Stomach (tissue), 4 donors: ENCODE data around the gene SYNE2.
"Not testable (repeated sequence)": the region's sequence is repeated elsewhere in the genome, so short reads cannot be mapped to it uniquely, and the experiment has no call there.

Source experiments
- EP300 ChIP-seq: sonication (generic); formaldehyde crosslinking; IDR thresholded peaks from one replicate; pipeline ENCODE4 v1.6.1; 2017; ENCODE audit warnings: antibody characterized with exemption
- POLR2A ChIP-seq, 4 donors: fragments of 450-650 bp; IDR thresholded peaks; one replicate each; pipeline ENCODE4 v1.6.1; 2016; ENCODE audit warnings: antibody characterized with exemption in 4 of 4, control low read depth in 2 of 4, mild to moderate bottlenecking in 1 of 4, moderate library complexity in 1 of 4
- POLR2AphosphoS5 ChIP-seq, 3 donors: sonication (generic); formaldehyde crosslinking; IDR thresholded peaks; one replicate each; pipeline ENCODE4 v1.6.1; 2016; ENCODE audit warnings: antibody characterized with exemption in 3 of 3
- TF ChIP-seq, protein P1 (sequence below), 7 experiments: fragments of 450-650 bp in 4 of 7; fragments of 200-600 bp in 3 of 7; sonication (generic) in 3 of 7; IDR thresholded peaks; one replicate each; pipeline ENCODE4 v1.5.1; 2016 to 2019; ENCODE audit warnings: antibody characterized with exemption in 7 of 7, control low read depth in 2 of 7, mild to moderate bottlenecking in 1 of 7

GRCh38 chr14:63803221-63803791, 49.5 kb upstream of the SYNE2 start:
- not testable (repeated sequence) for TF ChIP-seq EP300; POLR2A (IDR thresholded peaks at IDR 0.05); POLR2AphosphoS5 (IDR thresholded peaks at IDR 0.05)
- TF ChIP-seq, protein P1, sequence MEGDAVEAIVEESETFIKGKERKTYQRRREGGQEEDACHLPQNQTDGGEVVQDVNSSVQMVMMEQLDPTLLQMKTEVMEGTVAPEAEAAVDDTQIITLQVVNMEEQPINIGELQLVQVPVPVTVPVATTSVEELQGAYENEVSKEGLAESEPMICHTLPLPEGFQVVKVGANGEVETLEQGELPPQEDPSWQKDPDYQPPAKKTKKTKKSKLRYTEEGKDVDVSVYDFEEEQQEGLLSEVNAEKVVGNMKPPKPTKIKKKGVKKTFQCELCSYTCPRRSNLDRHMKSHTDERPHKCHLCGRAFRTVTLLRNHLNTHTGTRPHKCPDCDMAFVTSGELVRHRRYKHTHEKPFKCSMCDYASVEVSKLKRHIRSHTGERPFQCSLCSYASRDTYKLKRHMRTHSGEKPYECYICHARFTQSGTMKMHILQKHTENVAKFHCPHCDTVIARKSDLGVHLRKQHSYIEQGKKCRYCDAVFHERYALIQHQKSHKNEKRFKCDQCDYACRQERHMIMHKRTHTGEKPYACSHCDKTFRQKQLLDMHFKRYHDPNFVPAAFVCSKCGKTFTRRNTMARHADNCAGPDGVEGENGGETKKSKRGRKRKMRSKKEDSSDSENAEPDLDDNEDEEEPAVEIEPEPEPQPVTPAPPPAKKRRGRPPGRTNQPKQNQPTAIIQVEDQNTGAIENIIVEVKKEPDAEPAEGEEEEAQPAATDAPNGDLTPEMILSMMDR (IDR thresholded peaks at IDR 0.05), result not testable (repeated sequence)
